ENCODE results near the gene NIT2.
"Not testable (repeated sequence)": the region's sequence is repeated elsewhere in the genome, so short reads cannot be mapped to it uniquely, and the experiment has no call there.

NIT2 gene

DNA sequence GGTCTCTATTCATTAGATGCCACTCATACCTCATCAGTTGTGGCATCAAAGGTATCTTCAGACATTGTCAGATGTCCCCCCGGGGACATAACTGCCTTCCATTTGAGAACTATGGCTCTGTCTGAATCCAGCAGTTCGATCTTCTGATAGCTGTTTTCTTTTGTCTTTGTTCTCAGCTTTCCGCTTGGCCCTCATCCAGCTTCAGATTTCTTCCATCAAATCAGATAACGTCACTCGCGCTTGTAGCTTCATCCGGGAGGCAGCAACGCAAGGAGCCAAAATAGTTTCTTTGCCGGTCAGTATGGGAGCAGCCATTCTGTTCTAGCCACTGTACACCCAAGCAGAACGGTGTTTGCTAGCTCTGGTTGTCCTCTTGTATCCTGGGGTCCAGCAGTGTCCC is 4.4 kb downstream of the NIT2 start:
- no peak for DNase-seq (ENCODE audit: low spot score)

DNA sequence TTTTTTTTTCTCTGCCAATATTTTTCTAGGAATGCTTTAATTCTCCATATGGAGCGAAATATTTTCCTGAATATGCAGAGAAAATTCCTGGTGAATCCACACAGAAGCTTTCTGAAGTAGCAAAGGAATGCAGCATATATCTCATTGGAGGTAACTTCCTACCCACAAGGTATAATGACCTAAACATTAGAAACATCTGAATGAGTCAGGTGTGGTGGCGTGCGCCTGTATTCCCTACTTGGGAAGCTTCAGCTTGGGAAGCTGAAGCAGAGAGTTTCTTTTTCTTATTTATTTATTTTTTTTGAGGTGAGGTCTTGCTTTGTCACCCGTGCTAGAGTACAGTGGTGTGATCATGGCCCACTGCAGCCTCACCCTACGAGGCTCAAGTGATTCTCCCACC is 5.2 kb downstream of the NIT2 start:
- DNase-seq (ENCODE audit: low spot score), result no peak

DNA sequence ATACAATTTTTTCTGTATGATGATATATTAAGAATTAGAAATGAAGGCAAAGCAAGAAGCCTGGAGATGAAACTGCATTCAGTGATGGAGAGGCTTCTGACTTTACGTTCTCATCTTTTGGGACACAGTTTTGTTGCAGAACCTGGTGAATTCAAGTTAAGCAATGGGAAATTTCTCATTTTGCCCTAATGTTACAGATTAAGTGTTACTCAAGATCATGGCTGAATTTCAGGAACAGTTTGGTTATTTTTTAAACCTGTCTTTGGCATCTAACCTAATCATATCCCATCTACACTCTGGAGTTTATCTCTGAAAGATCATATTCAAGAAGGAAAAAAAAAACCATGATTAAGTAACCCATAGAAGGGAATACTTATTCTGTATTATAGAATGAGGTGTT is 6.0 kb downstream of the NIT2 start:
- DNase-seq (ENCODE audit: low spot score), result no peak

DNA sequence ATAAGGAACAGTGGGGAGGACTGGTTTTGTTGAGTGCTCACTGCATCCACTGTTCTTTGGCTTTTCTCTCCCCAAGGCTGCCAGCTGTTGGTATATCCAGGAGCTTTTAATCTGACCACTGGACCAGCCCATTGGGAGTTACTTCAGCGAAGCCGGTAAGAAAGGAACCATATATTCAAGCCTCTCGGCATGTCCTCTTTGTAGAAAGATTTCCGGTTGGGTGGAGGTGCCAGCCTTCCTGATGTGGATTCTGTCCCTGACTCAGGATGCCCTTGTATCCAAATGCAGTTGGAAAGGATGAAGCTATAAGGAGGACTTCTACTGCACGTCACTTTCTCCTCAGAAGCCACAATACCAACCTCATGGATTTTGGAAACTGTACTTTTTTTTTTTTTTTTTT is 14.2 kb downstream of the NIT2 start:
- DNase-seq (ENCODE audit: low spot score), result no peak

DNA sequence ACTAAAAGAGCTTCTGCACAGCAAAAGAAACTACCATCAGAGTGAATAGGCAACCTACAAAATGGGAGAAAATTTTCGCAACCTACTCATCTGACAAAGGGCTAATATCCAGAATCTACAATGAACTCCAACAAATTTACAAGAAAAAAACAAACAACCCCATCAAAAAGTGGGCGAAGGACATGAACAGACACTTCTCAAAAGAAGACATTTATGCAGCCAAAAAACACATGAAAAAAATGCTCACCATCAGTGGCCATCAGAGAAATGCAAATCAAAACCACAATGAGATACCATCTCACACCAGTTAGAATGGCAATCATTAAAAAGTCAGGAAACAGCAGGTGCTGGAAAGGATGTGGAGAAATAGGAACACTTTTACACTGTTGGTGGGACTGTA is 17.2 kb downstream of the NIT2 start:
- DNase-seq (ENCODE audit: low spot score), result not testable (repeated sequence)

DNA sequence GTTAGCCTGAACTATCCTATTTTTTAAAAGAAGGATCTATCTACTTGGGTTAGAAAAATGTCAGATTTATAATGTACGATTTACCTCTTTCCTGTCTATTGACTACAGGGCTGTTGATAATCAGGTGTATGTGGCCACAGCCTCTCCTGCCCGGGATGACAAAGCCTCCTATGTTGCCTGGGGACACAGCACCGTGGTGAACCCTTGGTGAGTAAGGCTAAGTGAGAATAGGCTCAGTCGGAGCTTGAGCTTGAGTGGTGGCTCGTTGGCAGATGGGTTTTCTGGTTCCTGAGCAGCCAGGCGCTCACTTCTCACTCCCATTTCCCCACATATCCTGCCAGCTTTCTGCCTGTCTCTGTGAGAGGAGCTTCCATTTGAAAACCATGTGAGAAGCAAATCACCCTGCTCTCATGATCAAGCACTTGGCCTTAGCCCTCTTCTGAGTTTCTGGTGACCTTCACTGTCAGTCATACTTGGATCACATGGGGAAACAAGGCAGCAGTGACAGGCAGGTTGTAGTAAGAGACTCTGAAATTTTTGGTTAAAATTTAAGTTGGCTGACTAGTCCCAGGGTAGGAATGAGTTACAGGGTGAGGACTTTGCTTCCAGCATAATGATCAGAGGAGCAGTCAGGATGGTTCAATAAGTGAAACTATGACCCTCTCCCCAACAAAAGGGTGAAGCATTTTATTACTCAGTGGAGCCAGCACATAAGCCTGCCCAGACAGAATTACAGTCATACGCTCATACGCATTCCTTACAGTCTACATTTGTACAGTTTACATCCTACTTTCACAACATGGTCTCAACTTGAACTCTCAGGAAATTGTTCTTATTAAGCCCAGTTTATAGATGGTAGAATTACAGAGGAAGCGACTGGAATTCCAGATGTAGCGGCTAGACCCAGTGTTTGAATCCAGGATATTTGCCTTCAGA is 18.0 kb downstream of the NIT2 start:
- no peak for DNase-seq (ENCODE audit: low spot score)

DNA sequence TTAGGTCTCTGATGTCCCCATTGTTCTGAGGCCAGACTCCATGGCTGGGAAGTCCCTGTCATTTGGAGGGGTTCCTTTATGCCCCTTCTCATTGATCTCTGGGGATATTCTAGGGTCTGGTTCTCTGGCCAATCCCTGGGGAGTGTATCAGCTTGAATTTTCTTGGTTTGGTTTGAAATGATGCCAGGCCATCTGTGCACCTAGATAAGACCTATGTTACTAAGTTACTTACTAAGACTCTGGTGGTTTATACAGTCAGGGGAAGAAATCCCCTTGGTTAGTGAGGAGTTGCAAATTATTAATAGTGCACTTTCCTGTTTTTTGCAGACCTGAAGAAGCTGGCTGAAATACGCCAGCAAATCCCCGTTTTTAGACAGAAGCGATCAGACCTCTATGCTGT is 20.3 kb downstream of the NIT2 start:
- no peak for DNase-seq (ENCODE audit: low spot score)

DNA sequence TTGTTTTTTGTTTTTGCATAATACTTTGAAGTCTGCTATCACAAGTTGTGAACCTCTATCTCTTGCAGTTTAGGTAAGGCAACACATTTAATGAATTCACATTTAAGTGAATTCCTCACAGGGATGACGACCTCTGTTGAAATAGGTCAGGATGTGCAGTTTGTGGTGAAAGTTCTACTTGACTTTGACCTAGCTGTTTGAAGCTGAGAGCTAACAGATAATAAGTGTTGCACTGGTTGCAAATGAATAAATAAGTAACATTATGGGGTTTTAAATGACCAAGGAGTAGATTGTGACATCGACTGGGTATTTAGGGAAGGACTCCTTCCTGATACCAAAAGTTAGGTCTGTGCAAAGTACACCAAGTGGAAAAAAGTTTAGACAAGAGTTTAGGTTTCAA is 23.9 kb downstream of the NIT2 start:
- no peak for DNase-seq (ENCODE audit: low spot score)

DNA sequence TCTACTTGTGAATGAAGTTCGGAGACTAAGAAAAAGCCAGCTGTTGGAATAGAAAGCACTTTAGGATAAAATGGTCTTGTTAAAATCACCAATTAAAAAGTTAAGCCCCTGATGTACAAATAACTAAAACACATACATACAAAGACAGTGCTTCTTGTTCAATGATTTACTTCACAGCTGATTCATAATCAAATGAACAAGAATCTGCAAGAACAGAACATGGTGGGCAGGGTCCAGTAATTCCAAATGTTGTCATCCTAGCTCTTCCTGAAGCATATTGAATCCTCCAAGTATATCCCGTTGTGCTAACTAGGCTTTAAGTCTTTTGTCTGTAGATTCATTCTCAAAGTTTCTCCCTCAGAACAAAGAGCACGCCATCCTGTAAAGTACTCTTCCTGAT is 24.5 kb downstream of the NIT2 start:
- no peak for DNase-seq (ENCODE audit: low spot score)

DNA sequence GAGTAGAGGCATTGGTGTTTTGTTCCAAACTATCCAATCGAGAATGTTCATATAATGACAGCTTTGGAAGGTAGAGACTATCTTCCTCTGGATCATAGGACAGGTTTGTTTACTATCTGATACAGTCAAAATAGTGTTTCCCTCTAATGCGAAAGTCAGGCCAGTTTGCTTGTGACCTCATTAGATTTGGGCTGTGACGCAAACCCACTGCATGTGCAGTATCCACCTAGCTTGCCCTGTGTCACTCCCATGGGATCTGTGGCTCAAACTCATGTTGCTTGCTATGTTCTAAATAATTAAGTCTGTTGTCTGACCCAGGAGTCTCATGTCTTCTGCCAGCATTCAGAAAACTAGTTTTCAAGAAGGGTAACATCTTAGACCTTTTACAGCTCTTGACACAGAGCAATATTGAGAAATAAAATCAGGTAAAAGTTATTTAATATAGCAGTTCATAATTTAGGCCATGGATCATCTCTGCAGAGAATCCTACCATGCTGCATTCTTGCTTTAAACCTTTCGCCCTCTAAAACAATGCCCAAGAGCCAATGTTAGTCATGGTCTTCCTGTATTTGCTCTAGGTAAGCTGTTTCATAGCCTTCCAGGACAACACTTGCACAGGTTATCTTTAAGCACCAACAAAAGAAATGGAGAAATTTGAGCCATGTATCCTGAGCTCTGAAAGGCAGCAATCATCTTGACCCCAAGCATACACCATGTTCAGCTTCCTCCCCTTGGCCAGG is 26.4 kb downstream of the NIT2 start:
- DNase-seq (ENCODE audit: low spot score), result no peak

DNA sequence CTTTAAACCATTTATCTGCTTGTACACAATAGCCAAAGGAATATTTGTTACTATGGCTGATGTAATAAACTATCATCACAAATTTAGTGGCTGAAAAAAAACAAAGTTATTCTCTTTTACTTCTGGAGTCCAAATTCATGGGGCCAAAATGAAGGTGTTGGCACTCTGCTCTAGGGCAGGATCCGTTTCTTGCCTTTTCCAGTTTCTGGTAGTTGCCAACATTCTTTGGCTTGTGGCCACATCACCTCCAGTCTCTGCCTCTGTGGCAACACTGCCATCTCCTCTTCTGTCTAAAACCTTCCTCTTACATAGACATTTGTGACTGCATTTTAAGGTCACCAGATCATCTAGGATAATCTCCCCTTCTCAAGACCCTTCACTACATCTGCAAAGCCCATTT is 27.3 kb downstream of the NIT2 start:
- DNase-seq (ENCODE audit: low spot score), result no peak

DNA sequence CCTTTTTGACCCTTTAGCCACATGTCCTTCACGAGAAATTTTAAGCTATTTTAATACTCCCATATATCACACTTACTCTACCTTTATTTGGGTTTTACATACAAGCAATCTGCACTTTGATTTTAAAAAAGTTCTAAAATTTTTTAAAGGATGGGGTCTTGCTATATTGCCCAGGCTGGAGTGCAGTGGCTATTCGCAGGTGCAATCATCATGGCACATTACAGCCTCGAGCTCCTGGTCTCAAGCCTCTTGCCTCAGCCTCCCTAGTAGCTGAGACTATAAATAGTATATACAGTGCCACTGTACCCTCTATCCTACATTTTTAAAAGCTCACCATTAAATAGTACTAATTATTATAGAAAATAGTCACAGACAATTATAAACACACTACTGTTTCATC is 29.9 kb downstream of the NIT2 start:
- DNase-seq (ENCODE audit: low spot score), result no peak

DNA sequence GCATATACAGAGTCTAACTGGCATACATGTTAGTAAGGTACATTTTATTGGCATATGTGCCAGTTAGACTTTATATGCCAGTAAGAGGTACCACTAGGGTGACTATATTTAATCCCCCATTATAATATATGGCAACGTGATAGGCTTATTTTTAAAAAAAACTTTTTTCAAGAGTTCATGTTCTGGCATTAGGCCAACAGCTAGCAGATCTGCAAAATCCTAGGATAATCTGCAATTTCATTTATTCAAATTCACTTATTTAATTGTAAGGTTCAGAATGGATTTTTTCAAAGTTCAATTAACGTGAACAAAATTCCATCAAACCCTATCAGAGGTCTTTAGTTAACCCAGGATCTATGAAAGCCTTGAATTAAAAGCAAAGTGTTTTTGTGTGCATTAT is 31.9 kb downstream of the NIT2 start:
- no peak for DNase-seq (ENCODE audit: low spot score)

DNA sequence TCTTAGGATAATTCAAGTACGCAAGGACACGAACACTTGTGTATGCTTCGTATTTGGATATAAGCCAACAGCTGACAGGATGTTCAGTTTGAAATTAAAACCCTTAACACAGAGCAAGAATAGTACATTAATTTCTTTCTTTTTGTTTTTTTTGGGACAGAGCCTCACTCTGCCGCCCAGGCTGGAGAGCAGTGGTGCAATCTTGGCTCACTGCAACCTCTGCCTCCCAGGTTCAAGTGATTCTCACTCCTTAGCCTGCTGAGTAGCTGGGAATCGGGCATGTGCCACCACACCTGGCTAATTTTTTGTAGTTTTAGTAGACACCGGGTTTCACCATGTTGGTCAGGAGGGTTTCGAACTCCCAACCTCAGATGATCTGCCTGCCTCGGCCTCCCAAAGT is 33.9 kb downstream of the NIT2 start:
- no peak for DNase-seq (ENCODE audit: low spot score)

DNA sequence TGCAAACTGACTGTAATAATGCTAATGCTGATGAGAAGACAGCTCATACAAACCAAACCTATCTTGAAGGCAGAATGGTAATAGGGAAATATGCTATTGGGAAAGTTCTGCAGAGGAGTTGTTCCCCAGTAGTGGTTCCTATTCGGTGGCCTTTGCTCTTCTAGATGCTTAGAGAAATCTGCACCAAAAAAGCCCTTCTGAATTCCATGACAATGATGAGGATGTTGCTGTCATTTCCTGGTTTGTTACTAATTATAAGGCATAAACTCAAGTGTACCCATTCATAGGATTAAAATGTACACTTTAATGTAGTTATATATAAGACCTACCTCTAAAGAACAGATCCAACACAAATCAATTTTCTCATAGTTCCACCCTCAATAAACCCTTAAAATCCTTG is 36.2 kb downstream of the NIT2 start:
- no peak for DNase-seq (ENCODE audit: low spot score)

DNA sequence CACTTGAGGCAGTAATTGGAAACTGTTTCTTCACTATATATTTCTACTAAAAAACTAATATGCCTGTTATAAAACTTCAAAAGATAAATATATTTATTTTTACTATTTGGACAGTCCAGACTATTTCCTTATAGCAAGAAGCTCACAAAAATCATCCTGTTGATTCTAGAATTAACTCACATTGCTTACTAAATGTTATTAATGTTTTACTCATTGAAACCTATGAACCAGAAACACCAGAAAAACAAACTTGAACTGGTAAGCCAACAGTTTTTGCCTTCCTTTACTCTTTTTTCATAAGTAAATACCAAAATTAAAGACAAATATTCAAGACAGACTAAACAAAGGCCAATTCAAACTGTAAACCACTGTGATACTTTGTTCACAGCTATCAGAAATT is 40.0 kb downstream of the NIT2 start:
- no peak for DNase-seq (ENCODE audit: low spot score)

DNA sequence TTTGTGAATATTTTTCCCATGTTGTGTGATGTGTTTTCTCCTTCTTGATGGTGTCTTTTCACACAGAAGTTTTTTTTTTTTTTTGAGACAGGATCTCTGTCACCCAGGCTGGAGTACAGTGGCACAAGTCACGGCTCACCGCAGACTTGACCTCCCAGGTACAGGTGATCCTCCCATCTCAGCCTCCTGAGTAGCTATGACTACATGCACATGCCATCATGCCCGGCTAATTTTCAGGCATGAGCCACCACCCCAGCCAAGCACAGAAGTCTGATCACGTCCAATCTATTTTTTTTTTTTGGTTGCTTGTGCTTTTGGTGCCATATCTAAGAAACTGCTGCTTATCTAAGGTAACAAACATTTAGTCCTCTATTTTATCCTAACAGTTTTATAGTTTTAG is 41.7 kb downstream of the NIT2 start:
- no peak for DNase-seq (ENCODE audit: low spot score)

DNA sequence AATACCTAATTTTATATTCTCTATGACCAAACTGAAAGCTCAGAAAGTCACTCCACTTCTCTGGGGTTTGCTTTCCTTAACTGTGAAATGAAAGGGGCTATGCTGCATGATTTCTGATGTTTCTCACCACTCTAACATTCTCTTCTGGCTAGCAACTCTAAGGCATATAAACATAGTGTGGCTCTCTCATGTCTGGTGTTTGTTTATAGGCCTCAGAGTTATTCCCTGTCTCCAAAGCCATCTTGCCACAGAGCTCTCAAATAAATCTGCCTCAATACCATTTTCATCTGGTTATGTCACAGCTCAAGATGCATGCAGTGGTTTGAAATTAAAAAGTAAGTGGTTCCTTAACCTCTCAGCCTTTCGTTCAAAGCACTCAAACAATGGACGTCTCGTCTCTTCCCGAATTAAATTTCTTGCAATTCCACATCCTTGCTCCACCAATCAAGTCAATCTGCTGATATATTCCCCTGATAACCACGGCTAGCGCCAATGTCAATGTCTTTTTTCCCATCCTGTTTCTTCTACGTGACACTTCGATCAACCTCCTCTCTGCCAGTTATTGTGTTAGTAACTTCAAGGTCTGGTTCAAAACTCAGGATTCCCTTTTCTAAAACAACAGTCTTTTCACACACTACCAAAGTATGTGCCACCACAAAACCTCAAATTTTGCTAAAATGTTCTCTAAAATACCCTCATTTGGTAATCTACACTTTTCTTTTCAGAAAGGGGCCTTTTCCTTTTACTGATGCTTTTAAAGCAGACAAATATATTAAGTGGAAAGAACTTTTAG is 50.4 kb downstream of the NIT2 start:
- DNase-seq (ENCODE audit: low spot score), result no peak

DNA sequence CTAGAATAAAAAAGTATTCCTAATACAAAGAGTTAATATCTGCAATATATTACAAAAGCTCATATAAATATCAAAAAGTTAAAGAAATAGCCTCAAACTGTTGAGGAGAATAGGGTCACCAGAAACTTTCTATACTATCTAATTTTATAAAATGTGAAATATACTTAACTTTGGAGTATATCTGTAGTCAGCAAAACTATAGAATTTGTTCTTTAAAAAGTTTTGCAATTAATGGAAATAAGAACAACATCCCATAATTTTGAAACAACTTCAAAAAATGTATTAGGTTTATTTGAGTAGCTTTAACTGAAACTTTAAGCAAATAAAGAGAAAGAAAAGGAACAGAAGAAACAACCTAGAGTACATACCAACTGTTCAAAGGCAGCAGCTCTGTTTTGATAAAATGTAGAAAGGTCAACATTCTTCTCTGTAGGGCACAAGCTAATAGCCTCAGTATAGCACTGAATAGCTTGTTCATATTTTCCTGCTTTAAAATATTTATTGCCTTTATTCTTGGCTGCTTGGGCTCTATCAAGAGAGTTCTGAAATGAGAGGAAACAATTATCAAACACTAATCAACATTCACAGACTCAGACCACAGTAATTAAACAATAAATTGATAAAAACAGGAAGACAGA is 52.0 kb downstream of the NIT2 start:
- no peak for DNase-seq (ENCODE audit: low spot score)

DNA sequence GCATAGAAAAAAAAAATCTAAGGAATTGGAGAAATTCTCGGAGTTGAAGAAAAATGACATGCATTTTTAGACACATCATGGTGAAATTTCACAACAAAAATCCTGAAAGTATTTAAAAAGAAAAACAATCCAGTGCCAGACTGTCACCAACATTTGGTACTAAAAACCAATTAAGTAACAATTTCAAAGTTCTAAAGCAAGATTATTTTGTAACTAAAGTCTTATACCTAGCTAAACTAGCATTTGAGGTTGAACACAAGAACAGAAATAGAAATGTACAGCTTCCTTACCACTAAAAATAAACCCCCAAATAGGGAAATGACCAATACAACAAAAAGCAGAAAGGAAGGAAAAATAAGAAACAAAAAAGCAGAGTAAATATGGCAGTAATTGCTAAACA is 54.5 kb downstream of the NIT2 start:
- DNase-seq (ENCODE audit: low spot score), result no peak

DNA sequence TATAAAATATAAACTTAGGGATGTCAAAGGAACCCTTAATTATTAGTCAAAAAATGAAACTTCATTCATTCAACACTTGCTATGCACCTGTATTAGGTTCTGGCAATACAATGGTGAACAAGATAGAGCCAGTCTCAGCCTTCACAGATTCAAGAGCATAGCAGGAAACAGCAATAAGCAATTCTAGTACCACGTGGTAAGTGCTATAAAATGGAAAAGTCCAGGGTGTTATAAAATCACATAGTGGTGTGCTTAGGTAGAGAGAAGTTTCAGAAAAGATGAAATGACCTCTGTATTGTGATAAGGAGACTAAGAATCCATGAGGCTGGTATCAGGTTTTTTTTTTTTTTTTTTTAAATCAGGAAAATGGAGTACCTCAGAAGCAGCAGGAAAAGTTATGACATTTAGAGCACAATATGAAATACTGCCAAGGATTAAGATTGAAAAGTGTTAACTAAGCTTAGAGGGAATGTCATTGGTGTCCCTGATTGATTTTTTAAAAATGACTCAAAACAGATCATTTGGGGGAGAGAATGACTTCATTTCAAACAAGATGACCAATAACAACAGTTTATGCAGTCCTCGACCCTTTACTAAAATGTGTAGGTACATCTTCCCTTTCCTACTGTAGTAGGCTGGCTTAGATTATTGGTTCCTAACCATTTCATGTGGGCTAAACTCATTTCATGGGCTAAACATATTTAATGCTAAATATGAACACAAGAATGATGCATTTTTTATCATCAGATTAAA is 61.3 kb downstream of the NIT2 start:
- no peak for DNase-seq (ENCODE audit: low spot score)

Data from SK-N-DZ (cell line).